ENCODE results near the gene BHMT2.

The BHMT2 gene

GRCh38 chr5:79042188-79042587 lies 27.4 kb upstream of the BHMT2 start:
- no peak for TF ChIP-seq CTCF (conservative IDR thresholded peaks at IDR 0.05; ENCODE audit: low read depth, low read length)
- no peak for DNase-seq (ENCODE audit: low read depth)
- H3K4me3 ChIP-seq (ENCODE audit: low read length): no peak overlapping the region

- H3K4me3 ChIP-seq (ENCODE audit: low read length): no peak overlapping the region
- TF ChIP-seq CTCF (conservative IDR thresholded peaks at IDR 0.05; ENCODE audit: low read depth, low read length): no peak
- DNase-seq (ENCODE audit: low read depth): no peak
Measured at GRCh38 chr5:79047199-79047598, 22.4 kb upstream of the BHMT2 start.

GRCh38 chr5:79048437-79048836 lies 21.1 kb upstream of the BHMT2 start:
- DNase-seq (ENCODE audit: low read depth): no peak
- no peak overlapping the region for H3K4me3 ChIP-seq (ENCODE audit: low read length)
- TF ChIP-seq CTCF (conservative IDR thresholded peaks at IDR 0.05; ENCODE audit: low read depth, low read length): no peak

- TF ChIP-seq CTCF (conservative IDR thresholded peaks at IDR 0.05; ENCODE audit: low read depth, low read length): no peak
- no peak overlapping the region for H3K4me3 ChIP-seq (ENCODE audit: low read length)
- DNase-seq (ENCODE audit: low read depth): no peak
Measured at GRCh38 chr5:79050498-79050897, 19.1 kb upstream of the BHMT2 start.

GRCh38 chr5:79053321-79053720 lies 16.2 kb upstream of the BHMT2 start:
- no peak for DNase-seq (ENCODE audit: low read depth)
- no peak overlapping the region for H3K4me3 ChIP-seq (ENCODE audit: low read length)
- no peak for TF ChIP-seq CTCF (conservative IDR thresholded peaks at IDR 0.05; ENCODE audit: low read depth, low read length)

- TF ChIP-seq CTCF (conservative IDR thresholded peaks at IDR 0.05; ENCODE audit: low read depth, low read length): no peak
- no peak overlapping the region for H3K4me3 ChIP-seq (ENCODE audit: low read length)
- no peak for DNase-seq (ENCODE audit: low read depth)
Measured at GRCh38 chr5:79055017-79055416, 14.6 kb upstream of the BHMT2 start.

- DNase-seq (ENCODE audit: low read depth): no peak
- H3K4me3 ChIP-seq (ENCODE audit: low read length): no peak overlapping the region
- no peak for TF ChIP-seq CTCF (conservative IDR thresholded peaks at IDR 0.05; ENCODE audit: low read depth, low read length)
Measured at GRCh38 chr5:79056847-79057246, 12.7 kb upstream of the BHMT2 start.
